ENCODE measurements around the gene CABYR.

CABYR gene

DNA sequence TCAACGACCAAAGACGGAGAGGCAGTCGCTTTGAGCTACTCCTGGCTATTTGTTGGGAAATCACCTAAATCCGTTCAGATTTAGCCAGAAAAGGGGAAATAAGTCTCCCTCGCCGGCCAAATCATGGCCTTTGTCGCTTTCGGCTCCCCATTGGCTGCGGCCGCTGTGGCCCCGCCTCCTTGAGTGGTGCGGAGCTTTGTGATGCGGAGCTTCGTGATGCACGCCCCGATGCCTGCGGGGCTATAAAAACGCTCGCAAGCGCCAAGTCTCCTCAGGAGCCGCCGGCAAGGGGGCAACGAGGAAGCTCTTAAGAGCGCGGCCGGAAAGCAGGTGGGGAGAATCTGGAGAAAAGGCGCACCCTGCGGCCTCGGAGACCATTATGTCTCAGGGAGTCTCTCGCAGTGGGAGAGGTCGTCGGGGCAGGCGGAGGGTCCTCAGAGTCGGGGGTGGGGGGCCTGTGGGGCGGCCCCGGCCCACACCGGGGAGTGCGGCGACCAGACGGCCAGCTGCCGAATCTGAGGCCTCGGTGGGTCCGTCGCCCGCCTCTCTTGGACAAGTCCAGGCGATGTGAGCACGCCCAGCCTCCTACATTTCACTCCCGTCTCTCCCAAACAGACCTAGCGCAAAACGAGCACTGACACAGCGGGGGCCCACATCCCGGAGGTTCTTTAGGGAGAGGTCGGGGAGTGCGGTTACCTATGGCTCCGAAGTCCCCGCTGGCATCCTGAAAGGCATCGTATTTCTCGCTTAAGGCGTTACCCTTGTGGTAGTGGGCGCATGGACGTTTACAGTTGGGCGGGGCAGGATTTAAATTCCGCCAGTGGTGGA lies at the start of gene CABYR:
CABYR (plus strand) TSS at position 274 of the 828 bp plus-strand sequence. CDS start 4,053 bp downstream, outside the sequence.
- DNase-seq, result peak; percentile 68

DNA sequence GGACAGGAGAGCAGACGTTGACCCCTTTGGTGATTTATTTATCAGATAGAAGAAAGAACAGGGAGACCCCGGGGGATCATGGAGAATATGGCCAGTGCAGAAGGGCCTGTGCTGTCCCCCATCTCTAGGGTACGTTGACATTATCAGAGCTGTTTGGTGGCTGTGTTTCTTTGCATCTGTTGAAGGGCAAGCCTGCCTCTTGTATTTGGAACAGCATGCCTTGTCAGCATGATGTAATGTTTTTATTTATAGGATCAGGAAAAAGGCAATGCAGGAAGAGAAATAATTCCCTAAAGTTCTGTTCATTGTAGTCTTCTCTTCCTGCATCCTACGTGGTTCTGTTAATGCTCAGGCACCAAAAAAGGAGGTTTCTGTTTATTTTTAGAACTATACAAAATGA lies 49.8 kb upstream of the CABYR start:
- DNase-seq, result no peak

DNA sequence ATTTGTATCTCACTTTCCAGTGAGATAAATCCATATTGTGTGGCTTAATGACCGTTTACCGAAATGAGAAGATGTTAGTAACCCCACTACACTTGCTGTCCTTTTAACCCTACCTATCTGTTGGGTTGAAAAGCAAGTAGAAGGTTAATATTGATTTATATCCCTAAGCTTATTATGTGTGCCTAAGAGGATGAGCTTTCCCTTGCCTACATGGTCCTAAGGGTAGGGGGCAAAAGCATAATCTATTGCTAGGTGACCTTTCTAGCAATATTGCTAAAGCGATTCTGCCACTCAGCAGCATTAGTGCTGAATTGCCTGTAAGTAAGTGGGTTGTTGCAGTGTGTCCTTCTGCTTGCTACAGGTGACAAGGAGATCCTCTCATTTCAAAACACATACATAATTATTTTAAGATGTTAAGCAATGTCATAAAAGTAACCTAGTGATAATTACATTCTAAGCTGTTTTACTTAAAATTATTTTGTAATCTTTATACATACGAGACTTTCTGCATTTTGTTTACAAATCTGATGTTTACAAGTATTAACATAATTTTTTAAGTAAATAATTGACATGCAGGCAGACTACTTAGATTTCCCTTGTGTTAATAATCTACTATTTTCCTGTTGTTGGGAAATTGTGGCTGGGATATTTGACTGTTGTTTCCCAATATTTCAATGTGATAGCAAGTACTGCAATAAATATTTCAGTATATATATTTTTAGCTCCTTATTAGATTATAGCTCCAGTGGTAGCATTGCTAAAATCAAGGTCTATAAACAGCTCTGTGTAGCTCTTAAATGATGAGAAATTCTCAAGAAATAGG lies 49.1 kb upstream of the CABYR start:
- no peak for DNase-seq

- no peak for DNase-seq
Observed at GRCh38 chr18:24090876-24091275, 48.0 kb upstream of the CABYR start.

DNA sequence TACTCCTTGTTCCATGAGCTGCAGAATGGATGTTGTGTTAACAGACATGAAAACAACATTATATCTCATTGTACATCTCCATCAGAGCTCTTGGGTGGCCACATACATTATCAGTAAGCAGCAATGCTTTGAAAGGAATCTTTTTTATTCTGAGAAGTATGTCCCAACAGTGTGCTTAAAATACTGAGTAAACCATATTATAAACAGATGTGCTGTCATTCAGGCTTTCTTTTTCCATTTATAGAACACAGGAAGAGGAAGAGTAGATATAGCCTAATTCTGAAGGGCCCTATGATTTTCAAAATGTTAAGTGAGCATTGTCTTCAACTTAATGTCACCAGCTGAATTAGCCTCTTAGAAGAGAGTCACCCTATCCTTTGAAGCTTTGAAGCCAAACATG lies 44.3 kb upstream of the CABYR start:
- no peak for DNase-seq

DNA sequence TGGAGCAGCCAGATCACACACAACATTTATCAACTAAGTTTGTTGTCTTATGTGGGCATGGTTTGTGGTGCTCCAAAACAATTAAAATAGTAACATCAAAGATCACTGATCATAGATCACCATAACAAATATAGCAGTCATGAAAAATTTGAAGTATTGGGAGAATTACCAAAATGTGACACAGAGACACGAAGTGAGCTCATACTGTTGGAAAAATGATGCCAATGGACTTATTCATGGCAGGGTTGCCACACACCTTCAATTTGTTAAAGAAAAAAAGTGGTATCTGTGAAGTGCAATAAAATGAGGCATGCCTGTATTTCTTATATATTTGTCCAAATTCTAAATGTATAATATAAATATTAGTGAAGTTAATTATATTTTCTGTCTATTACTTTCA lies 42.9 kb upstream of the CABYR start:
- DNase-seq, result no peak

DNA sequence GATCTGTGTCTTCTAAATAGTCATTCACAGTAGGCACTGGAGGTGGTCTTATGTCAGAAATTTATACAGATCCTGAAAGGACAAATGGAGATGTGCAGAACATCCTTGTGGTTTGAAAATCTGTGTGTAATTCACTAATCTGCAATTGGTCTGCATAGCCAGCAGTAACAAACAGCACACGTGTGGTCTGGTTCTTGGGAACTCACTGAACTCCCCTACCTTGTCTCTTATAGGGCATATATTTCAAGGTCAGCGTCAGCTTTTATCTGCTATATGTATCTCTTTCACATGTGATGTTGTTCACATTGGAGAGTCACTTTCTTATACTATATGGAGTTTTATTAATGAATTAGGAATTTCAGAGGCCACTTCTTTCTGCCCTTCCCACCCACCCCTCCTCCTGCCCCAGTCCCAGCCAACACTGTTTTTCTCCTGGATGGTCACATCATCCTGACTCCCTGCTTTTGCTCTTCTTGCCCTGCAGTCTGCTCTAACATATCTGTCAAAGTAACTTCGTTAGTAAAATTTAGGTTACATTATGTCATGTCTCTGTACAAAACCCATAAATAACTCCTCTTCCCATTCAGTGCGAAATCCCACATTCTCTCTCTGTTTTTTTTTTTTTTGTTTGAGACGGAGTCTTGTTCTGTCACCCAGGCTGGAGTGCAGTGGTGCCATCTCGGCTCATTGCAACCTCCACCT lies 35.4 kb upstream of the CABYR start:
- DNase-seq, result no peak

DNA sequence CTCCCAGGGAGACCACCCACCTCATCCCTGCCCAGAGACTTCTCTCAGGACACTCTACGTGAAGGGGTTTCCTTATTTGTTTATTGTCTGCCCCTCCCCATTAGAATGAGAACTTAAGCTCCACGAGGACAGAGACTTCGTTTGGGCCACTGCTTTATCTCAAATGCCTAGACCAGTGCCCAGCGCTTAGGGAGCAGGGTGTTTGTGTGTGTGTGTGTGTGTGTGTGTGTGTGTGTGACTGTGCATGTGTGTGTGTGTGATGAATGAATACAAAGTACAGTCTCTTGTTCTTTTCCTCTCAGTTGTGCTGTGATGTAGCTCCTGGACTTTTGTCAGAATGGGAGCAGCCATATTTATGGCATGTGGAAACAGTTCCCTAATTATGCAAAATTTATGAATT lies 34.4 kb upstream of the CABYR start:
- DNase-seq, result no peak

DNA sequence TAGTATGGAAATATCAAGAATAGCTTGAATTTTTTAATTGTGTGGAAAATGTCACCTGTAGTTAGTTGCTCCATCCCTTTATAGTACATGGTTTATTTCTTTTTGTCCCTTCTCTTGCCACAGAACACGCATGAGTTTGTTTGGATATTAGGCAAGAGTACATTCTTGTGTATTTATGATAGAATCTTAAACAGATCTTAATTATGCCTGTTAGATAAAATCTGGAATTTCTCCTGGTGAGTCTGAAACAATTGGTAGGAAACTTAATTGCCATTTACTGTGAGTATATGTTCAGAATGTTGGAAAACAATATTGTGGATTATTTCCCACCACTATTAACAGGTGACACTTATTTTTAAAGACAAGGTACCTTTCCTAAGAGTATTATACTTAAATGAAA lies 30.2 kb upstream of the CABYR start:
- no peak for DNase-seq

DNA sequence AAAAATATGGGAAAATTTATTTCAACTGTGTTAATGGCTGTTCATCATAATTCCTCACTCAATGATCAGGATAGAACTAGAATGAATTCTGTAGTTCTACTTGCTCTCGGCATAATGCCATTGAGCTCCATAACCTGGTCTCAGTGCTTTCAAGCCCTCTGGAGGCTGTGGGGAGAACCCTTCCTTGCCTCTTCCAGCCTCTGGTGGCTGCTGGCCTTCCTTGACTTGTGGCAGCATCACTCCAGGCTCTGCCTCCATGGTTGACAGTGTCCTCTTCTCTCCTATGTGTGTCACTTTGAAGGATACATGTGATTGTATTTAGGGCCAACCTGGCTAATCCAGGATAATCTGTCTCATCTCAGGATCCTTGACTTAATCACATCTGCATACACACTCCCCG lies 26.9 kb upstream of the CABYR start:
- no peak for DNase-seq

DNA sequence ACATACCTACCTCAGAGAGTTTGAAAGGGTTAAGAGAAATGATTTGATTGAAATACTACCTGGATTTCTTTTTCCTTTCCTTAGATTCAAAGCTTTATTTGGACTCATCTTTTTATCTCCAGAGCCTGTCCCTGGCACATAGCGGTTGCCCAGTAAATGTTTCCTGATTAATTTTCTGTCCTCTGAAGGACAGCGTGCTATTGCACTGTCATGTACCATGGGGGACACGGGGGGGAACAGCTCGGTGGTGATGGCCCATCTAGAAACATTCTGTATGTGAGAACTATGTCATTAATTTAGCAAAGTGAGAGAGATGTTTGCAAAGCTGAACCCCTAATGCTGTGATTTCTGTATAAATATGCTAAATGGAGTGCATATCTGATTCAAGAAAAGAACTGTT lies 26.4 kb upstream of the CABYR start:
- DNase-seq, result no peak

DNA sequence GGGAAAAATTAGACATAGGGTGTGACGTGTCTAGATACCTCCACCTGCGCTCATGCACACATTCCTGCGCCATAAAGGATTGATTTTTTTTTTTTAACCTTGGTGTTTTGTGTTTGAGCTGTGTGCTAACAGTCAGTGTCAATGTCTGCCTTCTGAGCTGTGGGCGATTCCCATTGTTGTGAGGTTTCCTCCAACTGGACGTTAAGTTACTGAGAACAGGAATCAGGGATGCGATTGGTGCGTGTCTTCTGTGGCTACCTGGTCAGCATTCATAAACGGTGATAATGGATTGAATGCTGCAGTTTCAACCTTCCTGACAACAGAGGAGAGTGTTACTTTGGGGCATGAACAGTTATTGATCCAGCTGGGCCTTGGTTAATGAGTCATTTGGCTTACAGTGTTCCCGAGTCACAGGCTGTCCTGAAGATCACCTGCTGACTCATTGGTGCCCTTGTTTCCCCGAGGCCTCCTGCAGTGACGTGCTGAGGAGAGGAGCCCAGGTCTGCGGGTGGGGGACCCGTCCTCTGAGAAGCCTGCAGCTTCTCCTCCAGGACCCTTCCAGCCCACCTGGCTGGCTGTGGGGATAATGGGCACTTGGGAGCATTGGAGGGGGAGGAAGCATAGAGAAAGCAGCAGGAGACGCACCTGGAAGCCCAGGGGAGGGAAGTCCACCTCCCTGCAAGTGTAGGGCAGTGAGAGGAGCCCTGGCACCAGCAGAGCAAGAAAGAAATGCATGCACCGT lies 25.8 kb upstream of the CABYR start:
- no peak for DNase-seq

GRCh38 chr18:24114924-24115549 lies 23.8 kb upstream of the CABYR start:
- DNase-seq, result no peak

GRCh38 chr18:24115628-24116027 lies 23.2 kb upstream of the CABYR start:
- no peak for DNase-seq

DNA sequence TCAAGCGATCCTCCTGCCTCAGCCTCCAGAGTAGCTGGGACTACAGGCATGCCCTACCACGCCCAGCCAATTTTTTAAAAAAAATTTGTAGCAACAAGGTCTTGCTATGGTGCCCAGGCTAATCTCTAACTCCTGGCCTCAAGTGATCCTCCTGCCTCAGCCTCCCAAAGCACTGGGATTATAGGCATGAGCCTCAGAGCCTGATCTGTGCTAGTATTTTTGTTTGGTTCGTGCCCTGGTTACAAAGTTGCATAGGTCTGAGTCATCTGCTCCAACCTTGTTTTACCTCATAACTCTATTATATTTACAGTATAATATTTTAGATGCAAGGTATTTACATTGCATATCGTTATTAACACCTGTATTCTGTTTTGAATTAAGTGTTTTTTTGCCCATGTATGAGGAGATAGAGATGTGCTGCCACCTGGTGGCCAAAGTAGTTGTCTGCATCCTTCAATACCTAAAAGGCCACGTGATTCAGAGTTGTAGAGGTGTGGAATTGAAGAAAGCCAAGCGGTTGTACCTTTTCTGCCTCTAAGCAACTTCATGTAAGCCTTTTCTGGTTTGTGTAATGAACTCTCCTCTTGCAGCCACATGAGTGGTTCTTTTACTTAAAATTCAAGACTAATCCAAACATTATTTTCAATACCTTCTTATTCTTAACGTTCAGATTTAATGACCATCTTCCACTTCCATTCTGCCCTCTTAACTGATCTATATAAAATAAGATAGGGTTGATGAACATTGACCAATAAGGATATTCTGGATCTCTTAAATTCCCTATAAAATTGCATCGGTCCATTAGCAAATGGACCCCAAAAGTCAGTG lies 19.9 kb upstream of the CABYR start:
- peak; percentile 74 for DNase-seq

DNA sequence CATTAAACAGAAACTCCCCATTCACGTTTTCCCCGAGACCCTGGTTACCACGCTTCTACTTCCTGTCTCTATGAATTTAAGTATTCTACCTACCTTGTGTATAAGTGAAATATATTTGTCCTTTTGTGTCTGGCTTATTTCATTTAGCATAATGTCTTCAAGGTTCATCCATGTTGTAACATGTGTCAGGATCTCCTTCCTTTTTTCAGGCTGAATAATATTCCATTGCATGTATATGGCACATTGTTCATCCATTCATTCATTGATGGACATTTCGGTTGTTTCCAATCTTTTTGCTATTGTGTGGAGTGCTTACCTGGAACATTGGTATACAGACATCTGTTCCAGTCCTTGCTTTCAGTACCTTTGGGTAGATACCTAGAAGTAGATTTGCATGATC lies 18.2 kb upstream of the CABYR start:
- DNase-seq, result no peak

DNA sequence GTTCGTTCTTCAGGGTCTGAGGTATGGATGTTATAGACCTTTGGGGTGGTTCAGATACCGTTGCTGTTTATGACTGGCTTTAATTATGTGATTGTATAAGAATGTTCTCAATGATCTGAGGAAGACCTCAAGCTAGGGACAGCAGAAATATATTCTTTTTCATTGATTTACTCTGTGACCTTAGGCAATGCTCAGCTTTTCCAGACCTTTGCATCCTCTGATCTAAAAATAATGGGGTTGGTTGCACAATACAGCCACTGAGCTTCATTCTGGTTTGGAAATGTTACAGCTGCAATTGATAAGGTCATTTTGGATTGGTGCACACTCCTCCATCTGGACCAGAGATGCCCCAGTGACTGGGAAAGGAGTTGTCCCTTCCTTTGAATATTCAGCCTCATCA lies 17.2 kb upstream of the CABYR start:
- DNase-seq, result no peak

DNA sequence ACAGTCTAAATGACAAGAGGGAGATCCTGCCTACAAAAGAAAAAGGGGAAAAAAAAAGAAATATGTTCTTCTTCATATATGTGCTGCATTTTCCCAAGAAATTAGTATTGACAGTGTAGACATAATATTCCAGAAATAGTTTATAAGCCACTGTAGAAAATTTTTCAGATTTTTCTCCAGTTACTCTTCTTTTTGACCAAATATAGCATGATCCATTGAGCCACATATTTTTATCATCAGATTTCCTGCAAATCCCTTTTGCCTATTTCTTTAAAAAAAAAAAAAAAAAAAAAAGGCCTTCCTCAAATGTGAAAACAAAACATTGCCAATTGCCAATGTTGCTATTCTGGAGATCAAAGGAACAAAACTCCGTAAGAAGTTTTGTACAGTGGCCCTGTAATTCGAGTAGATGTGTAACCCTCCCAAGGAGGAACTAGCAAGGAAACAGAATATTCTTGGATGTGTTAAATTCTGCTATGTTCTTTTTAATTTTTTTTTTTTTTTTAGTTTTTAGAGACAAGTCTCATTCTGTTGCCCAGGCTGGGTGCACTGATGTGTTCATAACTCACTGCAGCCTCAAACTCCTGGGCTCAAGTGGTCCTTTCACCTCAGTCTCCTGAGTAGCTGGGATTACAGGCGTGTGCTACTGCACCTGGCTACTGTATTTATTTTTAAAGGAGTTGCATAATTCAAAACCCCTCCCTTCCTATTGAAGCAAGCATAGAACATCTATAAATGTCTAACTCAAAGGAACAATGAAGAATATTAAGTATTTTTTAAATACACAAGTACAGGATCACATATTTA lies 12.5 kb upstream of the CABYR start:
- DNase-seq, result no peak

DNA sequence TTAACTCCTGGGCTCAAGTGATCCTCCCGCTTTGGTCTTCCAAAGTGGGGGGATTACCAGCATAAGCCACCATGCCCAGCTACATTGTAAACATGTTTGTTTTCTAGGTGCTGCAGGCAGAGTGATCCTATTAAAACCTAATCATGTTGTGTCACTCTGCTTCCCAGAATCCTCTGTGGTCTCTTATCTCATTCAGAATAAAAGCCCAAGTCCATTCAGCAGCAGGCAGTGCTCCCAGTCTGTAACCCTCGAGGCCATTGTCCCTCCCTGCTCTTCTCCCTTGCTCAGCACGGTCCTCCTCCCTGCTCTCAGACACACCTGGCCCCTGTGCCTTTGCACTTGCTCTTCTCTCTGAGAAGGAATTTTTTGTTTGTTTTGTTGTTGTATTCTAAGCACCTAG lies 11.1 kb upstream of the CABYR start:
- no peak for DNase-seq

- DNase-seq, result no peak
Observed at GRCh38 chr18:24128700-24129099, 10.2 kb upstream of the CABYR start.

- DNase-seq, result no peak
Observed at GRCh38 chr18:24130494-24130893, 8.4 kb upstream of the CABYR start.

All from stimulated activated CD4-positive, alpha-beta T cell treated with anti-CD3 and anti-CD28 coated beads, Interleukin-12 subunit alpha, Interleukin-12 subunit beta, amount 100 ng/mL, for 4 hours (primary cell).